ENCODE results near the gene ATP2B3.

GRCh38 chrX:153526801-153527200 lies 9.4 kb downstream of the ATP2B3 start:
- no peak for TF ChIP-seq GATA3 (IDR thresholded peaks at IDR 0.05; ENCODE audit: low read depth, low read length)
- TF ChIP-seq GATA2 (IDR thresholded peaks at IDR 0.05; ENCODE audit: low read depth, low read length), result no peak
